HCT116 (cell line): ENCODE measurements around the gene GPS1. TPM values are rescaled to one million over a fixed set of nuclear protein-coding genes. Genes with fewer than 3 reads are reported as not detected.

Experiments
- ATAC-seq: fragments of 200-7000 bp; cut with Tn5 transposase; 2 replicates; pipeline ENCODE4 v1.9.1; 2020; ENCODE audit warnings: mild to moderate bottlenecking, moderate library complexity
- BruUV-seq: library from RNA; stranded (reverse); fragments of 400-500 nt; replicated peaks from 2 replicates; lab custom pipeline; 2021; lab: Mats Ljungman, UMichigan
- CTCF ChIA-PET: fragments of 300-600 bp; sonication (Branson Sonifier 250); formaldehyde crosslinking; loops from one replicate; lab custom pipeline; 2021; ENCODE audit warnings: antibody characterized with exemption; lab: Charles Lee
- POLR2A ChIA-PET: fragments of 300-600, 350-600 bp; sonication (Branson Sonifier 250); formaldehyde crosslinking; loops from one replicate; lab custom pipeline; 2021; ENCODE audit warnings: antibody characterized with exemption; lab: Charles Lee
- RAD21 ChIA-PET, 2 experiments: fragments of 300-600 bp; sonication (Branson Sonifier 250); formaldehyde crosslinking; loops; one replicate each; lab custom pipeline; 2023; ENCODE audit warnings: low total read pairs in 2 of 2; ENCODE audit not compliant: uncharacterized antibody in 2 of 2, unreplicated experiment in 2 of 2, low non-redundant PET in 1 of 2; lab: Charles Lee
- DNase-seq: peaks from one replicate; pipeline ENCODE4 v3.0.0-alpha.2; 2010; ENCODE audit warnings: low read depth, low spot score
- H2AFZ ChIP-seq: fragments of 200-600 bp; shearing (Covaris generic), sonication (generic); 2 replicates; pipeline ENCODE4 v1.6.1; 2017; ENCODE audit warnings: low read depth, mixed run types, mixed read lengths, antibody characterized with exemption, low read length; ENCODE audit not compliant: poor library complexity, severe bottlenecking
- H3K27ac ChIP-seq: 2 replicates; pipeline ENCODE4 v1.5.1; 2012; ENCODE audit warnings: low read depth, low read length
- H3K27me3 ChIP-seq: fragments of 200-600 bp; sonication (generic); 2 replicates; pipeline ENCODE4 v1.6.1; 2016; ENCODE audit warnings: mixed run types, low read length, mixed read lengths; ENCODE audit not compliant: insufficient read depth
- H3K36me3 ChIP-seq, 2 experiments: fragments of 200-500 bp in 1 of 2; fragments of 200-600 bp in 1 of 2; sonication (Bioruptor generic) in 1 of 2; sonication (generic) in 1 of 2; 2 replicates each; pipeline versions ENCODE4 v1.5.1 to v1.6.1; 2014 to 2016; ENCODE audit warnings: low read length in 2 of 2, inconsistent platforms in 1 of 2, mixed read lengths in 1 of 2, mixed run types in 1 of 2; ENCODE audit not compliant: insufficient read depth in 2 of 2, control insufficient read depth in 1 of 2
- H3K4me1 ChIP-seq, 2 experiments: fragments of 200-600 bp in 1 of 2; sonication (generic) in 1 of 2; 2 replicates each; pipeline versions ENCODE4 v1.5.1 to v1.6.1; 2012 to 2017; ENCODE audit warnings: low read length in 2 of 2, inconsistent platforms in 1 of 2, mild to moderate bottlenecking in 1 of 2, mixed read lengths in 1 of 2, mixed run types in 1 of 2, moderate library complexity in 1 of 2; ENCODE audit not compliant: insufficient read depth in 2 of 2, control insufficient read depth in 1 of 2
- H3K4me2 ChIP-seq: fragments of 200-600 bp; sonication (generic); 2 replicates; pipeline ENCODE4 v1.6.1; 2017; ENCODE audit warnings: mixed run types, low read length, mixed read lengths
- H3K4me3 ChIP-seq, 2 experiments: fragments of 200-600 bp in 1 of 2; sonication (generic) in 1 of 2; replicated peaks in 1 of 2; 2 replicates each; pipeline ENCODE4 v1.5.1; 2011 to 2016; ENCODE audit warnings: low read length in 2 of 2, control low read depth in 1 of 2, low read depth in 1 of 2, mild to moderate bottlenecking in 1 of 2, mixed read lengths in 1 of 2, mixed run types in 1 of 2
- H3K79me2 ChIP-seq: fragments of 200-600 bp; sonication (generic); 2 replicates; pipeline ENCODE4 v1.6.1; 2017; ENCODE audit warnings: mild to moderate bottlenecking, mixed run types, low read length, moderate library complexity, mixed read lengths; ENCODE audit not compliant: insufficient read depth
- H3K9ac ChIP-seq: fragments of 200-600 bp; sonication (generic); 2 replicates; pipeline ENCODE4 v1.6.1; 2016; ENCODE audit warnings: low read length, mixed read lengths
- H3K9me2 ChIP-seq: fragments of 200-600 bp; sonication (generic), shearing (Covaris generic); 2 replicates; pipeline ENCODE4 v1.6.1; 2017; ENCODE audit warnings: mixed run types, mild to moderate bottlenecking, moderate library complexity; ENCODE audit not compliant: insufficient read depth
- H3K9me3 ChIP-seq, 2 experiments: fragments of 200-500 bp in 1 of 2; fragments of 200-600 bp in 1 of 2; sonication (Bioruptor generic) in 1 of 2; sonication (generic) in 1 of 2; 2 replicates each; pipeline ENCODE4 v1.6.1; 2014 to 2017; ENCODE audit warnings: low read length in 2 of 2, mixed read lengths in 2 of 2, inconsistent platforms in 1 of 2, low read depth in 1 of 2, mild to moderate bottlenecking in 1 of 2, mixed run types in 1 of 2, moderate library complexity in 1 of 2; ENCODE audit not compliant: control insufficient read depth in 1 of 2, insufficient read depth in 1 of 2
- H4K20me1 ChIP-seq: fragments of 200-600 bp; sonication (generic), shearing (Covaris generic); 2 replicates; pipeline ENCODE4 v1.6.1; 2017; ENCODE audit warnings: mixed run types, mild to moderate bottlenecking, moderate library complexity; ENCODE audit not compliant: insufficient read depth
- CEBPB ChIP-seq: IDR thresholded peaks from 2 replicates; pipeline ENCODE4 v1.6.1; 2012; ENCODE audit warnings: low read depth
- ELF1 ChIP-seq: IDR thresholded peaks from 2 replicates; pipeline ENCODE4 v1.6.1; 2012; ENCODE audit warnings: low read depth, borderline replicate concordance
- EZH2phosphoT487 ChIP-seq: fragments of 200-600 bp; IDR thresholded peaks from 2 replicates; pipeline ENCODE4 v1.6.1; 2018; ENCODE audit warnings: antibody characterized with exemption, borderline replicate concordance
- FOSL1 ChIP-seq: IDR thresholded peaks from 2 replicates; pipeline ENCODE4 v1.6.1; 2012; ENCODE audit warnings: low read depth
- JUND ChIP-seq: IDR thresholded peaks from 2 replicates; pipeline ENCODE4 v1.6.1; 2012
- POLR2A ChIP-seq: IDR thresholded peaks from 2 replicates; pipeline ENCODE4 v1.7.0; 2011; ENCODE audit warnings: borderline replicate concordance; ENCODE audit not compliant: insufficient read depth, insufficient read length; ENCODE audit errors: extremely low read depth
- POLR2AphosphoS5 ChIP-seq: IDR thresholded peaks from 2 replicates; pipeline ENCODE4 v1.6.1; 2011; ENCODE audit warnings: mild to moderate bottlenecking, low read depth, low read length, moderate library complexity
- SRF ChIP-seq: IDR thresholded peaks from 2 replicates; pipeline ENCODE4 v1.6.1; 2012; ENCODE audit warnings: low read depth
- ZFX ChIP-seq: fragments of 450-650 bp; IDR thresholded peaks from 2 replicates; pipeline ENCODE4 v1.6.1; 2017
- ZNF274 ChIP-seq: fragments of 200-500 bp; sonication (Bioruptor generic); IDR thresholded peaks from 2 replicates; pipeline ENCODE4 v1.6.1; 2014; ENCODE audit warnings: mild to moderate bottlenecking, low read depth, low read length, inconsistent platforms
- intact Hi-C: fragments of 100-400 bp; cut with micrococcal nuclease; formaldehyde crosslinking; loops from 2 replicates; pipeline ENCODE4 v1.10.0; 2022
- total RNA-seq: library from RNA; stranded (reverse); gene quantifications from one replicate; pipeline ENCODE4 v1.2.1, GENCODE V29; 2021; ENCODE audit not compliant: unreplicated experiment
- TF ChIP-seq, protein P1 (sequence below): IDR thresholded peaks from 2 replicates; pipeline ENCODE4 v1.6.1; 2012
- TF ChIP-seq, protein P2 (sequence below): IDR thresholded peaks from 2 replicates; pipeline ENCODE4 v1.6.1; 2012; ENCODE audit warnings: low read depth

GPS1 gene
- total RNA-seq, 1 experiment from 2014 or later = 205 TPM

DNA sequence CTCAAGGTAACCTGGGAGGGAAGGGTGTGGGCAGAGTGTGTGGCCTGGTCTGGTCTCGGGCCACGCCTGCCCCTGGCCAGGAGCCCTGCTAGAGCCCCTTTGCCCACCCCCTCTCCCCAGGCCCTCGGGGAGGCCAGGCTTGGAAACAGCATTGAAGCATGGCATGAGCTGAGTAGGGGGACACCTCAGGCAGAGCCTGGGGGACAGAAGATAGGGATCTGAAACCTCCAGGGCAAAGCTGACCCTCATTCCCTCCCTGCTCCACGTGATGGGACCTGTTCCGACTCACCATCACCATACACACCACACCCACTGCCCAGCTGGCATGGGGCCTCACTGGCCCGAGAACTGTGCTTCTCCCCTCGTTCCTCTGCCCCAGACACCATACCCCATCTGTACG is 2.6 kb upstream of the GPS1 start:
- DNase-seq = no peak
- no peak overlapping the region; the same call in 1 of the 2 replicates for H3K27ac ChIP-seq
- RAD21 ChIA-PET = interaction anchor here in 1 of 2 experiments (0.7 kb wide), 1 partner anchor 27 kb away, joined by 3 read pairs; no protein-coding TSS in a partner anchor
- H3K9me2 ChIP-seq = no peaks in the 10 kb centered on the region
- H3K4me2 ChIP-seq = no peak overlapping the region
- no peaks in the 10 kb centered on the region for H4K20me1 ChIP-seq
- POLR2A ChIA-PET = no interaction called here
- no peak overlapping the region for H3K4me3 ChIP-seq
- TF ChIP-seq, protein P1, sequence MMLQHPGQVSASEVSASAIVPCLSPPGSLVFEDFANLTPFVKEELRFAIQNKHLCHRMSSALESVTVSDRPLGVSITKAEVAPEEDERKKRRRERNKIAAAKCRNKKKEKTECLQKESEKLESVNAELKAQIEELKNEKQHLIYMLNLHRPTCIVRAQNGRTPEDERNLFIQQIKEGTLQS = no peak
- TF ChIP-seq JUND = no peak
- TF ChIP-seq ZFX = no peak
- no peak for TF ChIP-seq ELF1
- TF ChIP-seq FOSL1 = no peak
- no peak for TF ChIP-seq ZNF274
- no peak for TF ChIP-seq EZH2phosphoT487
- TF ChIP-seq POLR2AphosphoS5 = no peak
- TF ChIP-seq CEBPB = no peak
- TF ChIP-seq SRF = no peak
- TF ChIP-seq, protein P2, sequence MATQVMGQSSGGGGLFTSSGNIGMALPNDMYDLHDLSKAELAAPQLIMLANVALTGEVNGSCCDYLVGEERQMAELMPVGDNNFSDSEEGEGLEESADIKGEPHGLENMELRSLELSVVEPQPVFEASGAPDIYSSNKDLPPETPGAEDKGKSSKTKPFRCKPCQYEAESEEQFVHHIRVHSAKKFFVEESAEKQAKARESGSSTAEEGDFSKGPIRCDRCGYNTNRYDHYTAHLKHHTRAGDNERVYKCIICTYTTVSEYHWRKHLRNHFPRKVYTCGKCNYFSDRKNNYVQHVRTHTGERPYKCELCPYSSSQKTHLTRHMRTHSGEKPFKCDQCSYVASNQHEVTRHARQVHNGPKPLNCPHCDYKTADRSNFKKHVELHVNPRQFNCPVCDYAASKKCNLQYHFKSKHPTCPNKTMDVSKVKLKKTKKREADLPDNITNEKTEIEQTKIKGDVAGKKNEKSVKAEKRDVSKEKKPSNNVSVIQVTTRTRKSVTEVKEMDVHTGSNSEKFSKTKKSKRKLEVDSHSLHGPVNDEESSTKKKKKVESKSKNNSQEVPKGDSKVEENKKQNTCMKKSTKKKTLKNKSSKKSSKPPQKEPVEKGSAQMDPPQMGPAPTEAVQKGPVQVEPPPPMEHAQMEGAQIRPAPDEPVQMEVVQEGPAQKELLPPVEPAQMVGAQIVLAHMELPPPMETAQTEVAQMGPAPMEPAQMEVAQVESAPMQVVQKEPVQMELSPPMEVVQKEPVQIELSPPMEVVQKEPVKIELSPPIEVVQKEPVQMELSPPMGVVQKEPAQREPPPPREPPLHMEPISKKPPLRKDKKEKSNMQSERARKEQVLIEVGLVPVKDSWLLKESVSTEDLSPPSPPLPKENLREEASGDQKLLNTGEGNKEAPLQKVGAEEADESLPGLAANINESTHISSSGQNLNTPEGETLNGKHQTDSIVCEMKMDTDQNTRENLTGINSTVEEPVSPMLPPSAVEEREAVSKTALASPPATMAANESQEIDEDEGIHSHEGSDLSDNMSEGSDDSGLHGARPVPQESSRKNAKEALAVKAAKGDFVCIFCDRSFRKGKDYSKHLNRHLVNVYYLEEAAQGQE = no peak
- no peak for TF ChIP-seq POLR2A
- H3K4me1 ChIP-seq = peaks cover 13 to 24% of the 10 kb centered on the region in 2 experiments; a peak in 3 of 4 replicates
- BruUV-seq = no TSS peak
- H3K27me3 ChIP-seq = no peaks in the 10 kb centered on the region
- intact Hi-C loops = no loop called here
- H3K36me3 ChIP-seq = peaks cover 7 to 19% of the 10 kb centered on the region in 2 experiments; a peak in 2 of 4 replicates
- no peak overlapping the region for H2AFZ ChIP-seq
- no peak overlapping the region for H3K9ac ChIP-seq
- ATAC-seq = no peak
- H3K9me3 ChIP-seq = no peaks in the 10 kb centered on the region
- CTCF ChIA-PET = no interaction called here
- H3K79me2 ChIP-seq = peaks cover 36% of the 10 kb centered on the region
